HUES64 (cell line): Measurements from ENCODE around the gene SPDYE5.

Experiments
- H3K27ac ChIP-seq: 2 replicates; pipeline ENCODE4 v1.7.0; 2013; ENCODE audit warnings: low read depth, low read length, inconsistent platforms
- H3K27me3 ChIP-seq: 2 replicates; pipeline ENCODE4 v1.6.1; 2013; ENCODE audit warnings: mild to moderate bottlenecking, low read length; ENCODE audit not compliant: insufficient read depth
- H3K36me3 ChIP-seq: 2 replicates; pipeline ENCODE4 v1.6.1; 2013; ENCODE audit warnings: mild to moderate bottlenecking, low read length; ENCODE audit not compliant: insufficient read depth
- H3K4me1 ChIP-seq: 2 replicates; pipeline ENCODE4 v1.6.1; 2013; ENCODE audit warnings: mild to moderate bottlenecking, low read length, moderate library complexity; ENCODE audit not compliant: insufficient read depth
- H3K4me3 ChIP-seq: 2 replicates; pipeline ENCODE4 v1.5.1; 2013; ENCODE audit warnings: mild to moderate bottlenecking, low read length, moderate library complexity
- H3K9ac ChIP-seq: 2 replicates; pipeline ENCODE4 v1.6.1; 2013; ENCODE audit warnings: mild to moderate bottlenecking, low read depth, low read length
- H3K9me3 ChIP-seq: 2 replicates; pipeline ENCODE4 v1.6.1; 2013; ENCODE audit warnings: low read depth, low read length; ENCODE audit not compliant: insufficient read depth
- WGBS: fragments of 150-250, 120-280 bp; methylation state at CpG from one replicate; pipeline ENCODE4 v1.1.7; 2013; ENCODE audit warnings: missing lambda C conversion rate; 5-methylcytosine and 5-hydroxymethylcytosine counted together

SPDYE5 gene

GRCh38 chr7:75537731-75538130 is 45.6 kb downstream of the SPDYE5 start:
- H3K27me3 ChIP-seq, result no peaks in the 10 kb centered on the region
- no peaks in the 10 kb centered on the region for H3K4me1 ChIP-seq
- peaks cover 84% of the 10 kb centered on the region for H3K36me3 ChIP-seq
- H3K27ac ChIP-seq, result no peak overlapping the region
- 94% methylated on average over 5 of the region's 5 CpGs for WGBS
- no peak overlapping the region for H3K9ac ChIP-seq
- no peak overlapping the region for H3K4me3 ChIP-seq
- H3K9me3 ChIP-seq, result no peaks in the 10 kb centered on the region

- H3K36me3 ChIP-seq, result peaks cover 89% of the 10 kb centered on the region
- WGBS, result 93% methylated on average over 15 of the region's 15 CpGs
Measured at GRCh38 chr7:75546237-75547015, 54.3 kb downstream of the SPDYE5 start.

More at GRCh38 chr7:75546237-75547015, 54.3 kb downstream of the SPDYE5 start:
- Histone ChIP-seq H3K9me3 (no peaks in the 10 kb centered on the region), H3K27me3 (no peaks in the 10 kb centered on the region), H3K4me1 (no peaks in the 10 kb centered on the region), H3K9ac (no peak overlapping the region), H3K4me3 (no peak overlapping the region), H3K27ac (no peak overlapping the region)
